GM12874 (cell line): Measurements from ENCODE around the gene TLDC2.

ENCODE experiments used
- CTCF ChIP-seq: IDR thresholded peaks from 2 replicates; pipeline ENCODE4 v1.5.1; 2011; ENCODE audit warnings: low read depth, mild to moderate bottlenecking, control low read depth, low read length, moderate library complexity; ENCODE audit not compliant: insufficient read depth

TLDC2 gene

GRCh38 chr20:36881331-36881730 is 5.4 kb downstream of the TLDC2 start:
- no peak for TF ChIP-seq CTCF

DNA sequence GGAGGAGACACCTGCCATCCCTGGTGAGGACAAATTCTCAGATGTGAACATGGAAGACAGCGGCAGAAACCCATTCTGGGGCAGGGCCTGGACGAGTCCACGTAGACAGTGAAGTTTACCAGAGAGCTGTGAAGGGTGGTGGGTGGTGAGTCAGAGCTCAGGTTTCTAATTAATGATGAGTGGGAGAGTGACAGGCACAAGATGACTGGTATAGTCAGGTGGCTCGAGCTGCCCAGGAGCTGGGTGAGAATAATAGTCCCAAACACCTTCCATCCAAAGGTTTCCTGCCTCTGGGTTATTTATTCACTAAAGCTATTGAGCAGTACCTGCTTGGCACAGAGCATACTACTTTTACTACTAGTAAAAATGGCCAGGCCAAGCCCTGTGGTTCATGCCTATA is 6.0 kb downstream of the TLDC2 start:
- no peak for TF ChIP-seq CTCF

GRCh38 chr20:36883977-36884535 is 8.1 kb downstream of the TLDC2 start:
- no peak for TF ChIP-seq CTCF

- TF ChIP-seq CTCF = no peak
Observed at GRCh38 chr20:36885356-36885755, 9.4 kb downstream of the TLDC2 start.

DNA sequence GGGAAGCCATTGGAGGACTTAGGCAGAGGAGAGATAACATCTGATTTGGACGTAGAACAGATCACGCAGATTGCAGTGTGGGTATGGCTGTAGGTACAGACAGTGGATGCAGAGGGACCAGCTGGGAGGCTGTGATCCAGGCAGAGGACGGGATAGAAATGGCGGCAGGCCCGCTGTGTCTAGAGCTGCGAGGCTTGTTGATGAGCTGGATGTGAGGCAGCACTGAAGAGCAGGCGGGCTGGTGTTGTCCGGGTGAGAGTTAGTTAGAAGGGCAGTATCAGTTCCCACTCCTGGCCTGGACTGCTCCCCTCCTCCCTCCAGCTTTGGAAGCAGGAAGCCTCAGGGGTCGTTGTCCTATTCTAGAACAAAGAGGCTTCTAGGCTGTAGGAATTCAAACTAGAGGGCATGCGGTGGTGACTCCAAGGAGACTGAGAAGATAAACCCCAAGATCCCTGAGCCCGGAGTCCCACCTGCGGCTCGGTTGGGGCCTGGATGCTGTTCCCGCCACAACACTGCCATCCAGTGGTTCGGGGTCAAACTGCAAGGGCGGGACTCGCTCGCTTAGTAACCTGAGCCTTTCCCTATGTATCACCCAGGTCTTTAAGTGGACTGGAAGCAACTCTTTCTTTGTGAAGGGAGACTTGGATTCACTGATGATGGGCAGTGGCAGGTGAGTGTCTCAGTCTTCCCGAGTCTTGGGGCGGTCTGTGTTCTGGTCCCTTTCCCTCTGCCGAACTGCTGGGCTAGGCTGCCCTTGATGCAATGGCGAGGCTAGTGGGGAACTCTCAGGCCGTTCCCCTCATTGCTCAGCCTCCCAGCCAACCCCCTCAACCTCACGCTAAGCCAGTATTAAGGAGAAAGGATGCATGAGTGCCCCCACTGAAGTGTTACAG is 11.2 kb downstream of the TLDC2 start:
- peak; percentile 96 for TF ChIP-seq CTCF

DNA sequence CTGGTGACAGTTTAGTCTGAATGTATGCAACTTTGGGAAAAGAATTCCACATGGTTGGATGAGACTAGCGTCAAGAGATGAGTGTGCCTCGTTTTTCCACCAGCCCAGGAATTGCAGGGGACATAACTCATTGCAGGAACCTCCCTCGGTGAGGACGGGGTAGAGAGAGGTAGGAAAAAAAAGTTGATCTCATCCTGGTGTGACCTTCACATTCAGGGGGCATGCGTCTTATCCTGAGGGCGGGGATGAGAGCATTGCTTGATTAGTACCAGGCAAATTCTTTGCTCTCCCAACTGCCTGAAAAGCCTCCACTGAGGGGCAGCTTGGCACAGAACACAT is 11.8 kb downstream of the TLDC2 start:
- no peak for TF ChIP-seq CTCF

- no peak for TF ChIP-seq CTCF
Observed at GRCh38 chr20:36888880-36889516, 13.1 kb downstream of the TLDC2 start.
